Gastroesophageal sphincter (tissue), 3 donors: ENCODE measurements around the gene CELSR1.

Experiments
- CTCF ChIP-seq, 4 experiments: fragments of 200-600 bp in 2 of 4; fragments of 450-650 bp in 2 of 4; sonication (generic) in 1 of 4; IDR thresholded peaks; one replicate each; pipeline ENCODE4 v1.5.1; 2017 to 2019; ENCODE audit warnings: antibody characterized with exemption in 4 of 4, mild to moderate bottlenecking in 2 of 4, moderate library complexity in 2 of 4
- POLR2A ChIP-seq, 2 donors: fragments of 450-650 bp; IDR thresholded peaks; one replicate each; pipeline ENCODE4 v1.6.1; 2017; ENCODE audit warnings: antibody characterized with exemption in 2 of 2, mild to moderate bottlenecking in 2 of 2, moderate library complexity in 1 of 2
- POLR2AphosphoS5 ChIP-seq: sonication (generic); formaldehyde crosslinking; IDR thresholded peaks from one replicate; pipeline ENCODE4 v1.6.1; 2017; ENCODE audit warnings: antibody characterized with exemption

GRCh38 chr22:46549971-46550641 is 12.7 kb upstream of the CELSR1 start:
- TF ChIP-seq POLR2A (IDR thresholded peaks at IDR 0.05) (no peak), CTCF (IDR thresholded peaks at IDR 0.05) (no peak), POLR2AphosphoS5 (no peak)
